Uterus (tissue), 4 donors: Measurements from ENCODE around the gene PSENEN. TPM values are rescaled to one million over a fixed set of nuclear protein-coding genes. Genes with fewer than 3 reads are reported as not detected.

Experiments used
- DNase-seq, 2 donors: peaks; one replicate each; pipeline ENCODE4 v3.0.0-alpha.2; 2019 to 2020
- H3K27ac ChIP-seq, 2 donors: fragments of 200-600 bp; sonication (generic); 1 replicate in 1 of 2; 2 replicates in 1 of 2; pipeline ENCODE4 v1.5.1; 2016 to 2018
- H3K27me3 ChIP-seq, 2 donors: fragments of 200-600 bp; sonication (generic); one replicate each; pipeline ENCODE4 v1.5.1; 2018 to 2019; ENCODE audit warnings: control low read depth in 1 of 2
- H3K36me3 ChIP-seq, 2 donors: fragments of 200-600 bp; sonication (generic); one replicate each; pipeline ENCODE4 v1.5.1; 2019; ENCODE audit warnings: control low read depth in 1 of 2
- H3K4me1 ChIP-seq, 2 donors: fragments of 200-600 bp; sonication (generic); one replicate each; pipeline ENCODE4 v1.5.1; 2018 to 2019; ENCODE audit warnings: control low read depth in 1 of 2
- H3K4me3 ChIP-seq, 2 donors: fragments of 200-600 bp; sonication (generic); 1 replicate in 1 of 2; 2 replicates in 1 of 2; pipeline ENCODE4 v1.5.1; 2018 to 2019; ENCODE audit warnings: mild to moderate bottlenecking in 1 of 2
- H3K9me3 ChIP-seq, 2 donors: fragments of 200-600 bp; sonication (generic); one replicate each; pipeline ENCODE4 v1.5.1; 2019; ENCODE audit warnings: control low read depth in 1 of 2
- CTCF ChIP-seq, 4 experiments: fragments of 200-600 bp in 2 of 4; fragments of 450-650 bp in 2 of 4; sonication (generic) in 2 of 4; IDR thresholded peaks; one replicate each; pipeline ENCODE4 v1.5.1; 2016 to 2019; ENCODE audit warnings: antibody characterized with exemption in 4 of 4, mild to moderate bottlenecking in 2 of 4, moderate library complexity in 1 of 4
- POLR2A ChIP-seq, 2 donors: fragments of 450-650 bp; IDR thresholded peaks; one replicate each; pipeline ENCODE4 v1.6.1; 2016; ENCODE audit warnings: antibody characterized with exemption in 2 of 2, mild to moderate bottlenecking in 1 of 2, moderate library complexity in 1 of 2
- intact Hi-C: fragments of 100-400 bp; cut with DNase I; formaldehyde crosslinking; loops from one replicate; pipeline ENCODE4 v1.15.1; 2023; ENCODE audit warnings: low total_unique reads
- total RNA-seq, 4 donors: library from RNA; depleted of rRNA in 3 of 4; stranded (reverse); fragments of >200 nt in 3 of 4; gene quantifications; one replicate each; pipeline versions ENCODE4 v1.1.0 to v1.2.4, GENCODE V29; 2014 to 2023
- donor health status: DM: yes; HTN: yes; CAD: no.

PSENEN gene
- total RNA-seq, 4 donors from 2014 or later, result 5.3 to 37.3 (median 18.8) TPM

DNA sequence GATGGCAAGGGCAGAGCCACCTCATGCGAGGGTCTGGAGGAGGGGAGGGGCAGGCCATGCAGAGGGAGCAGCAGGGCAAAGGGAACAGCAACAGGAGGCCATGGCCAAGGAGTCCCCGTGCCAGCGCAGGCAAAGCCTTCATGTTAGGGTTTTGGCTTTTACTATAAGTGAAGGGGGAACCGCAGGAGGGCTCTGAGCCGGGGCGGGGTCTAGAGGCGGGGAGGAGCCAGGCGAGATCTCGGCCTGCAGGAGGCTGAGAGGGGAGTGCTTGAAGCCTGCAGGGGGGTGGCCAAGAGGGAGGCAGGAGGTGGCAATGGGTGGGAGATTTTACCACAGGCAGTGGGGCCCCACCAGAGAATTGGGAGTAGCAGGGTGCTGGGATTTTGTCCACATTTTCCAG is 36.2 kb downstream of the PSENEN start:
- no peak for DNase-seq
- Histone ChIP-seq H3K4me1 (no peaks in the 10 kb centered on the region), H3K27ac (no peak overlapping the region), H3K36me3 (no peaks in the 10 kb centered on the region), H3K9me3 (no peaks in the 10 kb centered on the region), H3K4me3 (no peak overlapping the region), H3K27me3 (no peaks in the 10 kb centered on the region)
- intact Hi-C loops, result loop anchor here (10.0 kb wide), 1 partner anchor 153 kb away; the partner anchor contains the start of gene LRFN3
- no peak for TF ChIP-seq CTCF (IDR thresholded peaks at IDR 0.05)
- no peak for TF ChIP-seq POLR2A (IDR thresholded peaks at IDR 0.05)

GRCh38 chr19:35782589-35782988 is 37.1 kb downstream of the PSENEN start:
- DNase-seq, result no peak
- Histone ChIP-seq H3K27ac (no peak overlapping the region), H3K36me3 (no peaks in the 10 kb centered on the region), H3K4me1 (no peaks in the 10 kb centered on the region), H3K9me3 (no peaks in the 10 kb centered on the region), H3K27me3 (no peaks in the 10 kb centered on the region), H3K4me3 (no peak overlapping the region)
- TF ChIP-seq CTCF (IDR thresholded peaks at IDR 0.05) (no peak), POLR2A (IDR thresholded peaks at IDR 0.05) (no peak)
- intact Hi-C loops, result loop anchor here (10.0 kb wide), 1 partner anchor 152 kb away; the partner anchor contains the start of gene LRFN3

- DNase-seq, result no peak
- TF ChIP-seq POLR2A (IDR thresholded peaks at IDR 0.05) (no peak), CTCF (IDR thresholded peaks at IDR 0.05) (no peak)
Measured at GRCh38 chr19:35783469-35784434, 38.3 kb downstream of the PSENEN start.

GRCh38 chr19:35784503-35785338 is 39.3 kb downstream of the PSENEN start:
- no peak for DNase-seq
- H3K9me3 ChIP-seq, result no peaks in the 10 kb centered on the region
- TF ChIP-seq CTCF (IDR thresholded peaks at IDR 0.05) (no peak), POLR2A (IDR thresholded peaks at IDR 0.05) (no peak)
- H3K27ac ChIP-seq, result no peak overlapping the region
- intact Hi-C loops, result loop anchor here (10.0 kb wide), 1 partner anchor 150 kb away; the partner anchor contains the start of gene LRFN3
- no peaks in the 10 kb centered on the region for H3K36me3 ChIP-seq
- no peaks in the 10 kb centered on the region for H3K4me1 ChIP-seq
- no peaks in the 10 kb centered on the region for H3K27me3 ChIP-seq
- no peak overlapping the region for H3K4me3 ChIP-seq

More at GRCh38 chr19:35783469-35784434, 38.3 kb downstream of the PSENEN start:
- H3K36me3 ChIP-seq, result no peaks in the 10 kb centered on the region
- intact Hi-C loops, result loop anchor here (10.0 kb wide), 1 partner anchor 151 kb away; the partner anchor contains the start of gene LRFN3
- no peak overlapping the region for H3K4me3 ChIP-seq
- H3K27me3 ChIP-seq, result no peaks in the 10 kb centered on the region
- no peaks in the 10 kb centered on the region for H3K4me1 ChIP-seq
- H3K9me3 ChIP-seq, result no peaks in the 10 kb centered on the region
- H3K27ac ChIP-seq, result no peak overlapping the region
